Measurements from ENCODE around the gene MAP2K2.

The MAP2K2 gene

DNA sequence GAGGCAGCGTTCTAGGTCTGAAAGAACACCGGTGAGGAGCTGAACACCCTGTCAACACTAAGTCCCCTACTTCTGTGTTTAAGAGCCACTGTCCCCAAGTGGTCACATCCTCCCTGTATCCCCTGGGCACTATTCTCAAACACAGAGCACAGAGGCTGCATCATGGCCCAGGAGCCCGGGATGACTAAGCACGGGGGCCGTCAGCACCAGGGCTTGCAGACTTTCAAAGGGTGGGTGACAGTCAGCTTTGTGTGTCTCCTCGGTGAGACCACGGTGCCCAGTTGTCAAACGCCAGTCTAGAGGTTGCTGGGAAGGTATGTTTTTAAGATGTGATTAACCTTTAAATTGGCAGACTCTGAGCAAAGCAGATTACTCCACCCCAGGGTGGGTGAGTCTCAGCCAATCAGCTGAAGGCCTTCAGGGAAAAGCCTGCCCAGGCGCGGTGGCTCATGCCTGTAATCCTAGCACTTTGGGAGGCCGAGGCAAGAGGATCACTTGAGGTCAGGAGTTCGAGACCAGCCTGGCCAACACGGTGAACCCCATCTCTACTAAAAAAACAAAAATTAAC lies 8.0 kb downstream of the MAP2K2 start:
- Histone ChIP-seq H2BK5ac (ENCODE audit: low read depth, low read length, poor library complexity, severe bottlenecking) (no peak overlapping the region), H3K23ac (ENCODE audit: low read length in 2 of 2) (no peak overlapping the region)
- WGBS, result 86% methylated on average over 13 of the region's 13 CpGs

DNA sequence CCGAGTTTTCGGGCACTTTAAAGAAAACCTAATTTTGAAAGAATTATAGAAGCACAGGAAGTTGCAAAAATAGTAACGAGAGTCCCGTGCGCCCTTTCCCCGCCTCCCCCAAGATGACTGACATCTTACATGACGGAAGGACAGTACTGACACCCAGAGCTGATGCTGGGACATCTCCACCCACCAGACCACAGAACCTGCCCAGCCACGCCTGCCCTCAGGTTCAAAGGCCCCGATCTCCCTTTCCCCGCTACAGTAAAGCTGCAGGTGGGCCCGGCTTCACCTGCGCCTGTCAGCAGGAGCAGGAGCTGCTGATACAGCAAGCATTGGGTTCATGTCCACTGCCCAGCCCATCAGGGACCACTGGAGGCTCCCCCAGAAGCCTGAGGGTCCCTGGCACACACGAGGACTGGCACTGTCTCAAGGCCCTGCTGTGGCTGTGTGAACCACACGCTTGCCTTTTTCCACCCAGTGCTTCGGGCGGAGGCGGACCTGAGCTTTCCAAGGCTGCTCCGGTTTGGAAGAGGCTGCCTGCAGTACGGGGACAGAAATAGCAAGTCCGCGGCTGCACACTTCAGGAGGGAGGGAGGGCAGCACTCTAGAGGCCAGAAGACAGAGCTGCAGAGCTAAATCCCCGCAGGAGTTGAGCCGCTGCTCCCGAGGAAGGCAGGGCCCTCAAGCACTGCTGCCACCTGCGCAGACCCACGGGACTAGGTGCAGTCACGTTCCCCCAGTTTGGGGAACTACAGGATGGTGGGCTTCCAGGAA lies 8.7 kb downstream of the MAP2K2 start:
- peak overlapping the region; percentile 18 for H4K91ac ChIP-seq (ENCODE audit: low read length)

More for the DNA sequence above, 8.0 kb downstream of the MAP2K2 start:
- H2AFZ ChIP-seq (ENCODE audit: low read depth, low read length), result no peak overlapping the region
- no peak overlapping the region for H2BK12ac ChIP-seq (ENCODE audit: low read length in 2 of 2)
- H4K8ac ChIP-seq (ENCODE audit: low read length), result no peak overlapping the region
- H3K4me2 ChIP-seq (ENCODE audit: low read length, poor library complexity, severe bottlenecking), result no peak overlapping the region
- peak overlapping the region in 1 of 2 experiments; percentile 9 for H3K4ac ChIP-seq (ENCODE audit: low read depth in 1 of 2, low read length in 2 of 2)
- H2BK15ac ChIP-seq (ENCODE audit: low read depth, poor library complexity, severe bottlenecking), result no peak overlapping the region
- no peak overlapping the region for H3K4me3 ChIP-seq (ENCODE audit: insufficient read depth in 1 of 2, low read depth in 1 of 2, low read length in 2 of 2)
- no peak overlapping the region for H3K9ac ChIP-seq (ENCODE audit: low read length)
- no peak for DNase-seq
- H3K27ac ChIP-seq (ENCODE audit: low read length, poor library complexity, severe bottlenecking), result no peak overlapping the region
- no peak overlapping the region for H3K18ac ChIP-seq (ENCODE audit: low read depth in 1 of 2, low read length in 2 of 2)
- H3K14ac ChIP-seq (ENCODE audit: low read length in 2 of 2), result no peak overlapping the region
- H2BK120ac ChIP-seq (ENCODE audit: low read depth, low read length), result no peak overlapping the region
- H4K91ac ChIP-seq (ENCODE audit: low read length), result peak overlapping the region; percentile 18
- H3K9me3 ChIP-seq (ENCODE audit: control insufficient read depth, low read length), result no peaks in the 10 kb centered on the region
- peaks cover 76 to 87% of the 10 kb centered on the region in 2 experiments for H3K36me3 ChIP-seq (ENCODE audit: control insufficient read depth in 1 of 2, insufficient read depth in 2 of 2, low read depth in 1 of 2, low read length in 2 of 2)
- peaks cover 3% of the 10 kb centered on the region for H3K4me1 ChIP-seq (ENCODE audit: control insufficient read depth, insufficient read depth, low read depth, low read length)
- H3K79me1 ChIP-seq (replicated peaks; ENCODE audit: low read length, poor library complexity, severe bottlenecking), result peaks cover 50% of the 10 kb centered on the region
- no peak overlapping the region for H2AK5ac ChIP-seq (ENCODE audit: low read length, severe bottlenecking)
- H3K27me3 ChIP-seq (ENCODE audit: control insufficient read depth in 1 of 2, insufficient read depth in 1 of 2, low read length in 2 of 2), result no peaks in the 10 kb centered on the region

DNA sequence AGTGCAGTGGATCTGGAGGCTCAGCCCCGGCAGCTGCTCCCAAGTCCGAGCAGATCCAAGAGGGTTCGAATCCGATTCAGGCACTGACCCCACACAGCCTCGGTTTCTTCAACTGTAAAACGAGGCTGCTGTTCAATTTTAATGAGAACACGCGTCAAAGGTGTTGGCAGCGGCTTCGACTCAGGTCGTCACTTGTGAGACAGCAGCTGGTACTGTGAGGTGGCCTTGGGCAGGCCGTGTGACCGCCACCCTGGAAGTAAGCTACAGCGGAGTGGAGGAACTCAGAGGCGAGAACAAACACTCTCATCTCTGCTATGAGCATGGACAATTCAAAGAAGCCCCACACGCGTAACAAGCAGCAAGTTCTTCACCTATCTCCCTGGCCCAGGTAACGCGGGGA lies 9.7 kb downstream of the MAP2K2 start:
- Histone ChIP-seq H2AFZ (ENCODE audit: low read depth, low read length) (no peak overlapping the region), H3K4ac (ENCODE audit: low read depth in 1 of 2, low read length in 2 of 2) (no peak overlapping the region), H4K91ac (ENCODE audit: low read length) (peak overlapping the region; percentile 11), H3K36me3 (ENCODE audit: control insufficient read depth in 1 of 2, insufficient read depth in 2 of 2, low read depth in 1 of 2, low read length in 2 of 2) (peaks cover 85 to 93% of the 10 kb centered on the region in 2 experiments), H2BK15ac (ENCODE audit: low read depth, poor library complexity, severe bottlenecking) (no peak overlapping the region), H3K4me1 (ENCODE audit: control insufficient read depth, insufficient read depth, low read depth, low read length) (no peaks in the 10 kb centered on the region), H3K27me3 (ENCODE audit: control insufficient read depth in 1 of 2, insufficient read depth in 1 of 2, low read length in 2 of 2) (no peaks in the 10 kb centered on the region), H3K27ac (ENCODE audit: low read length, poor library complexity, severe bottlenecking) (no peak overlapping the region), H3K18ac (ENCODE audit: low read depth in 1 of 2, low read length in 2 of 2) (no peak overlapping the region), H3K9ac (ENCODE audit: low read length) (no peak overlapping the region), H2AK5ac (ENCODE audit: low read length, severe bottlenecking) (no peak overlapping the region), H2BK12ac (ENCODE audit: low read length in 2 of 2) (no peak overlapping the region), H3K23ac (ENCODE audit: low read length in 2 of 2) (no peak overlapping the region), H2BK120ac (ENCODE audit: low read depth, low read length) (no peak overlapping the region), H3K79me1 (replicated peaks; ENCODE audit: low read length, poor library complexity, severe bottlenecking) (peaks cover 55% of the 10 kb centered on the region), H3K9me3 (ENCODE audit: control insufficient read depth, low read length) (no peaks in the 10 kb centered on the region), H3K4me2 (ENCODE audit: low read length, poor library complexity, severe bottlenecking) (no peak overlapping the region), H3K14ac (ENCODE audit: low read length in 2 of 2) (no peak overlapping the region), H3K4me3 (ENCODE audit: insufficient read depth in 1 of 2, low read depth in 1 of 2, low read length in 2 of 2) (no peak overlapping the region), H2BK5ac (ENCODE audit: low read depth, low read length, poor library complexity, severe bottlenecking) (no peak overlapping the region), H4K8ac (ENCODE audit: low read length) (no peak overlapping the region)
- DNase-seq, result no peak
- WGBS, result 94% methylated on average over 19 of the region's 19 CpGs

More for the DNA sequence above, 8.7 kb downstream of the MAP2K2 start:
- H3K9ac ChIP-seq (ENCODE audit: low read length), result no peak overlapping the region
- H3K36me3 ChIP-seq (ENCODE audit: control insufficient read depth in 1 of 2, insufficient read depth in 2 of 2, low read depth in 1 of 2, low read length in 2 of 2), result peaks cover 82 to 90% of the 10 kb centered on the region in 2 experiments
- no peak overlapping the region for H3K4me3 ChIP-seq (ENCODE audit: insufficient read depth in 1 of 2, low read depth in 1 of 2, low read length in 2 of 2)
- no peak overlapping the region for H2BK120ac ChIP-seq (ENCODE audit: low read depth, low read length)
- no peak overlapping the region for H3K27ac ChIP-seq (ENCODE audit: low read length, poor library complexity, severe bottlenecking)
- H3K27me3 ChIP-seq (ENCODE audit: control insufficient read depth in 1 of 2, insufficient read depth in 1 of 2, low read length in 2 of 2), result no peaks in the 10 kb centered on the region
- WGBS, result 92% methylated on average over 27 of the region's 27 CpGs
- DNase-seq, result no peak
- peaks cover 57% of the 10 kb centered on the region for H3K79me1 ChIP-seq (replicated peaks; ENCODE audit: low read length, poor library complexity, severe bottlenecking)
- H3K4me1 ChIP-seq (ENCODE audit: control insufficient read depth, insufficient read depth, low read depth, low read length), result no peaks in the 10 kb centered on the region
- no peak overlapping the region for H3K14ac ChIP-seq (ENCODE audit: low read length in 2 of 2)
- H3K18ac ChIP-seq (ENCODE audit: low read depth in 1 of 2, low read length in 2 of 2), result no peak overlapping the region
- no peak overlapping the region for H2AFZ ChIP-seq (ENCODE audit: low read depth, low read length)
- H2BK15ac ChIP-seq (ENCODE audit: low read depth, poor library complexity, severe bottlenecking), result no peak overlapping the region
- no peak overlapping the region for H2BK12ac ChIP-seq (ENCODE audit: low read length in 2 of 2)
- peak overlapping the region in 1 of 2 experiments; percentile 46 for H3K4ac ChIP-seq (ENCODE audit: low read depth in 1 of 2, low read length in 2 of 2)
- H3K23ac ChIP-seq (ENCODE audit: low read length in 2 of 2), result no peak overlapping the region
- no peak overlapping the region for H2AK5ac ChIP-seq (ENCODE audit: low read length, severe bottlenecking)
- H2BK5ac ChIP-seq (ENCODE audit: low read depth, low read length, poor library complexity, severe bottlenecking), result no peak overlapping the region
- H3K9me3 ChIP-seq (ENCODE audit: control insufficient read depth, low read length), result no peaks in the 10 kb centered on the region
- H4K8ac ChIP-seq (ENCODE audit: low read length), result no peak overlapping the region
- no peak overlapping the region for H3K4me2 ChIP-seq (ENCODE audit: low read length, poor library complexity, severe bottlenecking)

DNA sequence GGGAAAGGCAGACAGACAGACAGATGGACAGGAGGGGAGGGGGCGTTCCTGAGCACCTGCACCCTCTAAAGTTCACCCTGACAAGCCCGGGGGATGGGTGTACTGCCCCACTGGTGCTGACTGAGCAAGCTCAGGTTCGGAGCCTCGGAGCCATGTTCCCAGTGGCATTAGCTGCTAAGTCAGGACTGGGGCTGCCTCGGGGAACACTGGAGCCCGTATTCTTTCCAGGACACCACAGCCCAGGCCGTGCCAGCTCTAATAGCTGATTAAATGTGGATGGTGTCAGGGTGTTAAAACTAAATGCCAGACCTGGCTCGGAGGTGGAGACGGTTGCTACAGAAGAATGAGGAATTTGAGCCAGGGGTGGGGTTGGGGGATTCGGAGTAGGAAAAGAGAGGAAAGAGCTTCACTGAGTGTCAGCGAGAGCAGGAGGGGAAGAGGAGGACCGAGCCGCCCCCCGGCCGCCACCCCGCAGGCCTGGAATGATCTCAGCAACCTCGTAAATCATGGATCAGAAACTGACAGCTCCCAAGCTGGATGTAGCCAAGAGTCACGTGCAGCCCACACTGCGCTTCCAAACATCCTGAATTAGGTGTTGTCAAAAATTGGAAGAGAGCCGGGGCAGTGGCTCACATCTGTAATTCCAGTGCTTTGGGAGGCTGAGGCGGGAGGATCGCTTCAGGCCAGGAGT lies 10.4 kb downstream of the MAP2K2 start:
- H2BK12ac ChIP-seq (ENCODE audit: low read length in 2 of 2), result no peak overlapping the region
- 92% methylated on average over 22 of the region's 22 CpGs for WGBS

More for the DNA sequence above, 10.4 kb downstream of the MAP2K2 start:
- Histone ChIP-seq H3K9ac (ENCODE audit: low read length) (no peak overlapping the region), H2BK5ac (ENCODE audit: low read depth, low read length, poor library complexity, severe bottlenecking) (no peak overlapping the region), H3K18ac (ENCODE audit: low read depth in 1 of 2, low read length in 2 of 2) (no peak overlapping the region), H3K14ac (ENCODE audit: low read length in 2 of 2) (no peak overlapping the region), H3K9me3 (ENCODE audit: control insufficient read depth, low read length) (no peaks in the 10 kb centered on the region), H2BK15ac (ENCODE audit: low read depth, poor library complexity, severe bottlenecking) (peak overlapping the region; percentile 9), H4K8ac (ENCODE audit: low read length) (peak overlapping the region; percentile 7), H2AFZ (ENCODE audit: low read depth, low read length) (no peak overlapping the region), H4K91ac (ENCODE audit: low read length) (no peak overlapping the region), H3K4me2 (ENCODE audit: low read length, poor library complexity, severe bottlenecking) (no peak overlapping the region), H3K4ac (ENCODE audit: low read depth in 1 of 2, low read length in 2 of 2) (no peak overlapping the region), H3K27me3 (ENCODE audit: control insufficient read depth in 1 of 2, insufficient read depth in 1 of 2, low read length in 2 of 2) (no peaks in the 10 kb centered on the region), H3K27ac (ENCODE audit: low read length, poor library complexity, severe bottlenecking) (no peak overlapping the region), H3K79me1 (replicated peaks; ENCODE audit: low read length, poor library complexity, severe bottlenecking) (peaks cover 61% of the 10 kb centered on the region), H2BK120ac (ENCODE audit: low read depth, low read length) (no peak overlapping the region), H3K36me3 (ENCODE audit: control insufficient read depth in 1 of 2, insufficient read depth in 2 of 2, low read depth in 1 of 2, low read length in 2 of 2) (peaks cover 91 to 97% of the 10 kb centered on the region in 2 experiments), H3K23ac (ENCODE audit: low read length in 2 of 2) (no peak overlapping the region), H2AK5ac (ENCODE audit: low read length, severe bottlenecking) (no peak overlapping the region), H3K4me1 (ENCODE audit: control insufficient read depth, insufficient read depth, low read depth, low read length) (no peaks in the 10 kb centered on the region), H3K4me3 (ENCODE audit: insufficient read depth in 1 of 2, low read depth in 1 of 2, low read length in 2 of 2) (no peak overlapping the region)
- no peak for DNase-seq
